ENCODE measurements around the gene KSR1.

The KSR1 gene

GRCh38 chr17:27520491-27521185, 64.4 kb downstream of the KSR1 start:
- no peak for DNase-seq

- no peak for DNase-seq
These were observed 65.2 kb downstream of the KSR1 start for GRCh38 chr17:27521281-27522027.

GRCh38 chr17:27522028-27522635, 65.9 kb downstream of the KSR1 start:
- no peak for DNase-seq

- DNase-seq: no peak
These were observed 67.5 kb downstream of the KSR1 start for GRCh38 chr17:27523712-27524111.

GRCh38 chr17:27524594-27524993, 68.3 kb downstream of the KSR1 start:
- DNase-seq: no peak

GRCh38 chr17:27525316-27525715, 69.1 kb downstream of the KSR1 start:
- DNase-seq: no peak

- no peak for DNase-seq
These were observed 69.8 kb downstream of the KSR1 start for GRCh38 chr17:27525836-27526603.

- DNase-seq: no peak
These were observed 70.4 kb downstream of the KSR1 start for GRCh38 chr17:27526604-27527002.

- DNase-seq: no peak
These were observed 73.1 kb downstream of the KSR1 start for GRCh38 chr17:27529230-27529796.

- no peak for DNase-seq
These were observed 74.6 kb downstream of the KSR1 start for GRCh38 chr17:27530764-27531391.

- no peak for DNase-seq
These were observed 75.3 kb downstream of the KSR1 start for GRCh38 chr17:27531469-27531961.

GRCh38 chr17:27532269-27533263, 76.3 kb downstream of the KSR1 start:
- DNase-seq: no peak

GRCh38 chr17:27533874-27534815, 77.9 kb downstream of the KSR1 start:
- DNase-seq: peak; percentile 83

- DNase-seq: no peak
These were observed 79.1 kb downstream of the KSR1 start for GRCh38 chr17:27535178-27535928.

GRCh38 chr17:27535975-27536374, 79.7 kb downstream of the KSR1 start:
- no peak for DNase-seq

GRCh38 chr17:27536781-27537180, 80.5 kb downstream of the KSR1 start:
- no peak for DNase-seq

- no peak for DNase-seq
These were observed 82.1 kb downstream of the KSR1 start for GRCh38 chr17:27538156-27538955.

- no peak for DNase-seq
These were observed 82.9 kb downstream of the KSR1 start for GRCh38 chr17:27539152-27539551.

All from NCI-H226 (cell line).